Esophagus squamous epithelium (tissue), 5 donors: Measurements from ENCODE around the gene ANKRD39. TPM values are rescaled to one million over a fixed set of nuclear protein-coding genes. Genes with fewer than 3 reads are reported as not detected.

ENCODE experiments used
- DNase-seq: peaks from one replicate; lab custom pipeline; 2025; lab: John Stamatoyannopoulos, UW
- H3K27ac ChIP-seq, 4 donors: fragments of 200-600 bp; sonication (generic); one replicate each; pipeline ENCODE4 v1.5.1; 2016 to 2019; ENCODE audit warnings: mild to moderate bottlenecking in 1 of 4
- H3K27me3 ChIP-seq, 4 donors: fragments of 200-600 bp; sonication (generic); 1 replicate in 3 of 4; 2 replicates in 1 of 4; pipeline versions ENCODE4 v1.5.1 to v1.6.0; 2017 to 2021; ENCODE audit warnings: antibody characterized with exemption in 1 of 4
- H3K36me3 ChIP-seq, 3 donors: fragments of 200-600 bp; sonication (generic); one replicate each; pipeline ENCODE4 v1.5.1; 2016 to 2019
- H3K4me1 ChIP-seq, 3 donors: fragments of 200-600 bp; sonication (generic); one replicate each; pipeline ENCODE4 v1.5.1; 2017 to 2019
- H3K4me3 ChIP-seq, 4 donors: fragments of 200-600 bp; sonication (generic); 1 replicate in 3 of 4; 2 replicates in 1 of 4; pipeline ENCODE4 v1.5.1; 2016 to 2019; ENCODE audit warnings: mild to moderate bottlenecking in 2 of 4, moderate library complexity in 1 of 4
- H3K9me3 ChIP-seq, 3 donors: fragments of 200-600 bp; sonication (generic); one replicate each; pipeline ENCODE4 v1.5.1; 2016 to 2019
- POLR2A ChIP-seq, 4 donors: fragments of 450-650 bp; IDR thresholded peaks; one replicate each; pipeline ENCODE4 v1.6.1; 2017; ENCODE audit warnings: antibody characterized with exemption in 4 of 4, mild to moderate bottlenecking in 4 of 4, moderate library complexity in 3 of 4
- WGBS, 2 donors: methylation state at CpG; one replicate each; pipeline ENCODE4 v1.1.5; 2018; 5-methylcytosine and 5-hydroxymethylcytosine counted together
- intact Hi-C: fragments of 100-400 bp; cut with DNase I; formaldehyde crosslinking; loops from one replicate; pipeline ENCODE4 v1.15.0; 2022
- total RNA-seq, 4 donors: library from RNA; depleted of rRNA; stranded (reverse); fragments of >200 nt; gene quantifications; one replicate each; pipeline ENCODE4 v1.1.0, GENCODE V29; 2016
- TF ChIP-seq, protein P1 (sequence below), 6 experiments: fragments of 450-650 bp in 4 of 6; fragments of 200-600 bp in 2 of 6; sonication (generic) in 2 of 6; IDR thresholded peaks; one replicate each; pipeline ENCODE4 v1.5.1; 2016 to 2019; ENCODE audit warnings: antibody characterized with exemption in 6 of 6, mild to moderate bottlenecking in 4 of 6, moderate library complexity in 4 of 6
- donor health status: DM: yes; HTN: yes; CAD: no.

ANKRD39 gene
- total RNA-seq, 4 donors from 2014 or later = 7.1 to 17.2 (median 14.0) TPM

DNA sequence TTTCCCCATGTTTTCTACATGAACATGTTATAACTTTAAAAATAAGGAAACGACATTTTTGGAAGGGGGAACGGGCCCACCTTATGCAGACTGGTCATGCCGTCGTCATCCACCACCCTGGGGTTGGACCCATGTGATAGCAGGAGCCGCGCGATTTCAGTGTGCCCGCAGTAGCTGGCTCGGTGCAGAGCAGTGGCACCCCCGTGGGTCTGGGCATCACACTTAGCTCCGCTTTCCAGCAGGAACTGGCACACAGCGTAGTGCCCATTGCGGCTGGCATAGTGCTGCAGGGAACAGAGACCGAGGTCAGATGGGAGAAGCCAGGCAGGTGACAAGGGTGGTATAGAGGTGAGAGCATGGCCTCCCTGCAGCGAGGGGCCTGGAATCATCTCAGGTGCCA, 4.5 kb downstream of the ANKRD39 start:
- intact Hi-C loops = loop anchor here (5.0 kb wide), 1 partner anchor 36 kb away; the partner anchor contains the start of gene CNNM3
- DNase-seq = no peak
- H3K36me3 ChIP-seq = peaks cover 8 to 59% (median 16%) of the 10 kb centered on the region in 3 donors

DNA sequence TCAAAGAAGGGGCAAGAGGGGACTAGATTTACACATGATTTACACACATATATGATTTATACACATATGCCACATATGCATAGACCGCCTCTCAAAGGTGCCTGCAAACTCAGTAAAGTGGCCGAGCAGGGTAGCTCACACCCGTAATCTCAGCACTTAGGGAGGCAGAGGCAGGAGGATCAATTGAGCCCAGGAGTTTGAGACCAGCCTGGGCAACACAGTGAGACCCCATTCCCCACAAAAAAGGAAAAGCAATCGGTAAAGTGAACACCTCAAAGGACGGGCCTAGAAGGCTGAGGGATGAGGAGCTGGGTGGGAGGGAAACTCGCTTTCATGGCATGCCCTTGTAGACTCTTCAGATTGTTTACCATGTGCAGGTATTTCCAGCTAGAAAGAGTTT, 5.1 kb downstream of the ANKRD39 start:
- Histone ChIP-seq H3K9me3 (no peaks in the 10 kb centered on the region), H3K27ac (no peak overlapping the region), H3K36me3 (peaks cover 8 to 66% (median 21%) of the 10 kb centered on the region in 3 donors), H3K27me3 (no peaks in the 10 kb centered on the region), H3K4me3 (no peak overlapping the region), H3K4me1 (peaks cover 9 to 32% (median 19%) of the 10 kb centered on the region in 3 donors)
- TF ChIP-seq, protein P1, sequence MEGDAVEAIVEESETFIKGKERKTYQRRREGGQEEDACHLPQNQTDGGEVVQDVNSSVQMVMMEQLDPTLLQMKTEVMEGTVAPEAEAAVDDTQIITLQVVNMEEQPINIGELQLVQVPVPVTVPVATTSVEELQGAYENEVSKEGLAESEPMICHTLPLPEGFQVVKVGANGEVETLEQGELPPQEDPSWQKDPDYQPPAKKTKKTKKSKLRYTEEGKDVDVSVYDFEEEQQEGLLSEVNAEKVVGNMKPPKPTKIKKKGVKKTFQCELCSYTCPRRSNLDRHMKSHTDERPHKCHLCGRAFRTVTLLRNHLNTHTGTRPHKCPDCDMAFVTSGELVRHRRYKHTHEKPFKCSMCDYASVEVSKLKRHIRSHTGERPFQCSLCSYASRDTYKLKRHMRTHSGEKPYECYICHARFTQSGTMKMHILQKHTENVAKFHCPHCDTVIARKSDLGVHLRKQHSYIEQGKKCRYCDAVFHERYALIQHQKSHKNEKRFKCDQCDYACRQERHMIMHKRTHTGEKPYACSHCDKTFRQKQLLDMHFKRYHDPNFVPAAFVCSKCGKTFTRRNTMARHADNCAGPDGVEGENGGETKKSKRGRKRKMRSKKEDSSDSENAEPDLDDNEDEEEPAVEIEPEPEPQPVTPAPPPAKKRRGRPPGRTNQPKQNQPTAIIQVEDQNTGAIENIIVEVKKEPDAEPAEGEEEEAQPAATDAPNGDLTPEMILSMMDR (IDR thresholded peaks at IDR 0.05) = no peak
- no peak for TF ChIP-seq POLR2A (IDR thresholded peaks at IDR 0.05)
- DNase-seq = no peak
- 92 to 96% methylated on average over 6 of the region's 6 CpGs for WGBS, 2 donors
- intact Hi-C loops = loop anchor here (5.0 kb wide), 1 partner anchor 35 kb away; the partner anchor contains the start of gene CNNM3

More for the DNA sequence above, 4.5 kb downstream of the ANKRD39 start:
- peaks cover 9 to 33% (median 19%) of the 10 kb centered on the region in 3 donors for H3K4me1 ChIP-seq
- no peaks in the 10 kb centered on the region for H3K9me3 ChIP-seq
- H3K27ac ChIP-seq = no peak overlapping the region
- H3K27me3 ChIP-seq = no peaks in the 10 kb centered on the region
- no peak for TF ChIP-seq POLR2A (IDR thresholded peaks at IDR 0.05)
- TF ChIP-seq, protein P1 (IDR thresholded peaks at IDR 0.05) = no peak
- 92 to 93% methylated on average over 12 to 14 of the region's 15 CpGs for WGBS, 2 donors
- no peak overlapping the region for H3K4me3 ChIP-seq

DNA sequence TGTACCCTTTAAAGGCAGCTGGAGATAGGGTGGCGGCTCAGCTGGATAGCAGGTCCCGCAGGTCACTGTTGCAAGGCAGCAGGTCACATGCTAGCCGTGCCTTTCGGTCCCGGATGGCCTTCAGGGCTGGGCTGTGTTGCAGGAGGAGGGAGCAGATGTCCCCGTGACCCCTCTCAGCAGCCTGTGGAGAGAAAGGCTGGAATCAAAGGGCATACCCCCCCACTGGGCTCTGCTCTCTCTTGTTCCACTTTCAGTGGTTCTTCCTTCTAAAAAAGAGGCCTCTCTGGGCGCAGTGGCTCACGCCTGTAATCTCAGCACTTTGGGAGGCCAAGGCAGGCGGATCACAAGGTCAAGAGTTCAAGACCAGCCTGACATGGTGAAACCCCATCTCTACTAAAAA, 9.6 kb downstream of the ANKRD39 start:
- no peaks in the 10 kb centered on the region for H3K27me3 ChIP-seq
- peaks cover 2 to 71% (median 21%) of the 10 kb centered on the region in 3 donors for H3K36me3 ChIP-seq
- WGBS, 2 donors = 93 to 95% methylated on average over 4 to 8 of the region's 9 CpGs
- no peak overlapping the region for H3K27ac ChIP-seq
- H3K9me3 ChIP-seq = no peaks in the 10 kb centered on the region
- H3K4me1 ChIP-seq = no peaks in the 10 kb centered on the region
- no peak for DNase-seq
- intact Hi-C loops = no loop called here
- TF ChIP-seq, protein P1 (IDR thresholded peaks at IDR 0.05) = no peak
- TF ChIP-seq POLR2A (IDR thresholded peaks at IDR 0.05) = no peak
- no peak overlapping the region for H3K4me3 ChIP-seq

DNA sequence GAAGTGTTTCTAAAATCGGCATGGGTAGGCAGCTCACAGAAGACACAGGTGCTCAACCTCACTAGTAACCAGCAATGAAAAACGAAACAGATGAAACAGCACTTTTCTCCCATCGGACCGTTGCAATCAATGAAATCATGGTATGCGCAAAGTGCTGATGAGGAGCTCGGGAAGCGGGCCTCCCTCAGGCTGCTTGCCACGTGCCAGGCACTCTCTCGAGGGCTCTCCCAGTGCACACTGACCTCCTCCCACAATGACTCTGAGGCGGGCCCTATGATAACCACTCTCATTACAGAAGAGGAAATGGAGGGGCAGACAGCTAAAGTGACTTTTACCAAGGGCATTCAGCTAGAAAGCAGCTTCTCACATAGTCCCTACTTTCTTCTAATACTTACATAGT, 10.2 kb downstream of the ANKRD39 start:
- no peak for DNase-seq
- Histone ChIP-seq H3K27me3 (no peaks in the 10 kb centered on the region), H3K9me3 (no peaks in the 10 kb centered on the region), H3K4me3 (no peak overlapping the region), H3K27ac (no peak overlapping the region), H3K36me3 (peaks cover 0 to 64% (median 21%) of the 10 kb centered on the region in 3 donors), H3K4me1 (no peaks in the 10 kb centered on the region)
- 71 to 81% methylated on average over 10 of the region's 10 CpGs for WGBS, 2 donors
- intact Hi-C loops = no loop called here
- TF ChIP-seq, protein P1 (IDR thresholded peaks at IDR 0.05) = no peak
- no peak for TF ChIP-seq POLR2A (IDR thresholded peaks at IDR 0.05)

DNA sequence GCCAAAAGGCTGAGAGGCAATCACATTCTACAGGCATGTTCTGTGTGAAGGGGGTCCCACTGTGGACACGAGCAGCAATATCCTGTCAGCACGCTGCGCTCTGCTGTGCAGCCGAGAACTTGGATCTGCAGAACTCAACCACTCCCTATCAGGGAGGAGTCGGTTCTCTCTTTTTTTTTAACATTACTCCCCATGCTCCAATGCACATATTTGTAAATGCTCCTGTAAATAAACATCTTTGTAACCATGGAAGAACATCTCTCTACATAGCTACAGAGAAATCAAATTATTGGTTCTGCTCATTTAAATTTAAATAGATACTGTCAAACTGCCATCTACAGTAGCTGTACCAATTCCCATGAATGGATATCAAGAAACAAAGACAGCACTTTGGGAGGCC, 11.0 kb downstream of the ANKRD39 start:
- no peaks in the 10 kb centered on the region for H3K9me3 ChIP-seq
- no peaks in the 10 kb centered on the region for H3K4me1 ChIP-seq
- no peaks in the 10 kb centered on the region for H3K27me3 ChIP-seq
- H3K4me3 ChIP-seq = no peak overlapping the region
- no peak for DNase-seq
- H3K27ac ChIP-seq = no peak overlapping the region
- intact Hi-C loops = no loop called here
- WGBS, 2 donors = 94 to 99% methylated on average over 5 of the region's 5 CpGs
- no peak for TF ChIP-seq POLR2A (IDR thresholded peaks at IDR 0.05)
- TF ChIP-seq, protein P1 (IDR thresholded peaks at IDR 0.05) = no peak
- peaks cover 0 to 57% (median 21%) of the 10 kb centered on the region in 3 donors for H3K36me3 ChIP-seq
